H9 (cell line): ENCODE measurements around the gene FAM8A1. TPM values are rescaled to one million over a fixed set of nuclear protein-coding genes. Genes with fewer than 3 reads are reported as not detected.

Experiments used
- DNase-seq: peaks from one replicate; pipeline ENCODE4 v3.0.0-alpha.2; 2017
- H2AFZ ChIP-seq: one replicate; pipeline ENCODE4 v1.6.1; 2013; ENCODE audit warnings: mild to moderate bottlenecking, low read length, control low read depth, moderate library complexity
- H2AK5ac ChIP-seq: 2 replicates; pipeline ENCODE4 v1.6.1; 2013; ENCODE audit warnings: low read length, control low read depth, mixed read lengths; ENCODE audit not compliant: insufficient read length
- H2BK120ac ChIP-seq: one replicate; pipeline ENCODE4 v1.6.1; 2013; ENCODE audit warnings: low read depth, mild to moderate bottlenecking, low read length, control low read depth, inconsistent platforms; ENCODE audit not compliant: poor library complexity, severe bottlenecking
- H2BK12ac ChIP-seq: 2 replicates; pipeline ENCODE4 v1.6.1; 2013; ENCODE audit warnings: low read length, control low read depth, mixed read lengths, low read depth; ENCODE audit not compliant: insufficient read length
- H2BK15ac ChIP-seq: 2 replicates; pipeline ENCODE4 v1.6.1; 2013; ENCODE audit warnings: low read depth, low read length, control low read depth
- H2BK20ac ChIP-seq: one replicate; pipeline ENCODE4 v1.6.1; 2013; ENCODE audit warnings: low read depth, mild to moderate bottlenecking, low read length, control low read depth, inconsistent platforms; ENCODE audit not compliant: poor library complexity, severe bottlenecking
- H2BK5ac ChIP-seq: 2 replicates; pipeline ENCODE4 v1.6.1; 2013; ENCODE audit warnings: low read length, control low read depth, mixed read lengths; ENCODE audit not compliant: insufficient read length
- H3K14ac ChIP-seq: 2 replicates; pipeline ENCODE4 v1.6.1; 2013; ENCODE audit warnings: low read length, control low read depth; ENCODE audit not compliant: insufficient read depth
- H3K18ac ChIP-seq: 2 replicates; pipeline ENCODE4 v1.6.1; 2013; ENCODE audit warnings: low read depth, mild to moderate bottlenecking, mixed read lengths, low read length, control low read depth; ENCODE audit not compliant: insufficient read length
- H3K23ac ChIP-seq: 2 replicates; pipeline ENCODE4 v1.6.1; 2013; ENCODE audit warnings: low read length, control low read depth, mixed read lengths, low read depth; ENCODE audit not compliant: insufficient read length
- H3K23me2 ChIP-seq: 2 replicates; pipeline ENCODE4 v1.6.1; 2013; ENCODE audit warnings: low read depth, mild to moderate bottlenecking, mixed read lengths, low read length, control low read depth; ENCODE audit not compliant: insufficient read length, poor library complexity, severe bottlenecking
- H3K27ac ChIP-seq: 2 replicates; pipeline ENCODE4 v1.5.1; 2013; ENCODE audit warnings: low read length, control low read depth, mixed read lengths, low read depth; ENCODE audit not compliant: insufficient read length
- H3K27me3 ChIP-seq: 2 replicates; pipeline ENCODE4 v1.6.1; 2013; ENCODE audit warnings: low read length, control low read depth, inconsistent platforms; ENCODE audit not compliant: insufficient read depth
- H3K4ac ChIP-seq: 2 replicates; pipeline ENCODE4 v1.6.1; 2013; ENCODE audit warnings: low read depth, mild to moderate bottlenecking, control low read depth, inconsistent platforms, low read length, moderate library complexity
- H3K4me1 ChIP-seq: 2 replicates; pipeline ENCODE4 v1.6.1; 2013; ENCODE audit warnings: low read length, control low read depth, inconsistent platforms; ENCODE audit not compliant: insufficient read depth
- H3K4me2 ChIP-seq: 2 replicates; pipeline ENCODE4 v1.6.1; 2013; ENCODE audit warnings: low read length, control low read depth, mixed read lengths; ENCODE audit not compliant: insufficient read length, insufficient read depth
- H3K56ac ChIP-seq: 2 replicates; pipeline ENCODE4 v1.6.1; 2013; ENCODE audit warnings: low read depth, mild to moderate bottlenecking, mixed read lengths, low read length, control low read depth; ENCODE audit not compliant: insufficient read length
- H3K79me1 ChIP-seq: 2 replicates; pipeline ENCODE4 v1.6.1; 2013; ENCODE audit warnings: low read depth, mild to moderate bottlenecking, moderate library complexity, low read length, control low read depth, inconsistent platforms; ENCODE audit not compliant: insufficient read depth, poor library complexity, severe bottlenecking
- H3K79me2 ChIP-seq: 2 replicates; pipeline ENCODE4 v1.6.1; 2013; ENCODE audit warnings: low read length, control low read depth, inconsistent platforms; ENCODE audit not compliant: insufficient read depth
- H3K9ac ChIP-seq: 2 replicates; pipeline ENCODE4 v1.6.1; 2013; ENCODE audit warnings: low read length, control low read depth, mixed read lengths; ENCODE audit not compliant: insufficient read length; ENCODE audit errors: extremely low read depth
- H3K9me3 ChIP-seq: one replicate; pipeline ENCODE4 v1.6.1; 2013; ENCODE audit warnings: low read depth, low read length, inconsistent platforms; ENCODE audit not compliant: control insufficient read depth
- H3T11ph ChIP-seq: one replicate; pipeline ENCODE4 v1.6.1; 2013; ENCODE audit warnings: mild to moderate bottlenecking, low read length, control low read depth, inconsistent platforms
- H4K20me1 ChIP-seq: one replicate; pipeline ENCODE4 v1.6.1; 2013; ENCODE audit not compliant: control insufficient read depth, insufficient read length, insufficient read depth
- H4K5ac ChIP-seq: 2 replicates; pipeline ENCODE4 v1.6.1; 2013; ENCODE audit warnings: low read depth, mild to moderate bottlenecking, mixed read lengths, low read length, control low read depth; ENCODE audit not compliant: insufficient read length
- H4K8ac ChIP-seq: replicated peaks from 2 replicates; pipeline ENCODE4 v1.6.1; 2013; ENCODE audit warnings: low read length, control low read depth, mixed read lengths, low read depth; ENCODE audit not compliant: insufficient read length
- H4K91ac ChIP-seq: 2 replicates; pipeline ENCODE4 v1.6.1; 2013; ENCODE audit warnings: low read depth, mild to moderate bottlenecking, moderate library complexity, mixed read lengths, low read length, control low read depth; ENCODE audit not compliant: insufficient read length
- H3K27ac Mint-ChIP-seq, 3 experiments: 2 replicates in 2 of 3; 3 replicates in 1 of 3; pipeline ENCODE4 v1.8.0; 2020 to 2021; ENCODE audit warnings: mixed read lengths in 3 of 3, mild to moderate bottlenecking in 1 of 3, moderate library complexity in 1 of 3
- H3K27me3 Mint-ChIP-seq: 2 replicates; pipeline ENCODE4 v1.8.0; 2021; ENCODE audit warnings: low read depth, mild to moderate bottlenecking, moderate library complexity, mixed read lengths
- H3K36me3 Mint-ChIP-seq, 3 experiments: 2 replicates in 2 of 3; 3 replicates in 1 of 3; pipeline ENCODE4 v1.8.0; 2020 to 2021; ENCODE audit warnings: low read depth in 3 of 3, mixed read lengths in 3 of 3; ENCODE audit not compliant: insufficient read depth in 1 of 3
- H3K4me1 Mint-ChIP-seq, 2 experiments: 2 replicates each; pipeline ENCODE4 v1.8.0; 2020; ENCODE audit warnings: mixed read lengths in 2 of 2
- H3K4me3 Mint-ChIP-seq, 2 experiments: 2 replicates in 1 of 2; 3 replicates in 1 of 2; pipeline ENCODE4 v1.8.0; 2020 to 2021; ENCODE audit warnings: mild to moderate bottlenecking in 2 of 2, mixed read lengths in 2 of 2, moderate library complexity in 1 of 2
- H3K9me3 Mint-ChIP-seq, 2 experiments: 2 replicates in 1 of 2; 3 replicates in 1 of 2; pipeline ENCODE4 v1.8.0; 2020; ENCODE audit warnings: mild to moderate bottlenecking in 2 of 2, mixed read lengths in 2 of 2, moderate library complexity in 1 of 2
- WGBS: extraction: QIAGEN DNeasy Blood & Tissue Kit; methylation state at CpG from one replicate; pipeline ENCODE4 v1.1.7; 2013; ENCODE audit warnings: missing lambda C conversion rate, low lambda C conversion rate, mixed read lengths; ENCODE audit not compliant: insufficient read length; ENCODE audit errors: extremely low coverage; 5-methylcytosine and 5-hydroxymethylcytosine counted together
- total RNA-seq: library from RNA; stranded (reverse); gene quantifications from 2 replicates; pipeline ENCODE4 v1.2.1, GENCODE V29; 2021
- TF ChIP-seq, protein P1 (sequence below): fragments of 200-600 bp; sonication (generic); conservative IDR thresholded peaks from 3 replicates; pipeline ENCODE4 v1.8.0; 2021; ENCODE audit warnings: antibody characterized with exemption, mild to moderate bottlenecking

FAM8A1 gene
- total RNA-seq, 1 experiment from 2014 or later: 11.0 TPM

GRCh38 chr6:17648745-17649144, 48.6 kb downstream of the FAM8A1 start:
- no peaks in the 10 kb centered on the region for H3K4me1 Mint-ChIP-seq
- Histone ChIP-seq H3K79me1 (peaks cover 5% of the 10 kb centered on the region), H4K91ac (no peak overlapping the region), H2AK5ac (no peak overlapping the region), H3K14ac (no peak overlapping the region), H3K9me3 (no peaks in the 10 kb centered on the region), H3K27me3 (no peaks in the 10 kb centered on the region), H2BK15ac (no peak overlapping the region), H3K4me2 (no peak overlapping the region), H2BK120ac (no peak overlapping the region), H3K9ac (no peak overlapping the region), H3T11ph (no peak overlapping the region), H4K5ac (no peak overlapping the region), H2BK5ac (no peak overlapping the region), H3K23ac (no peak overlapping the region), H3K23me2 (no peaks in the 10 kb centered on the region), H2BK12ac (no peak overlapping the region), H3K18ac (no peak overlapping the region), H4K8ac (no peak overlapping the region), H3K27ac (no peak overlapping the region), H3K79me2 (no peaks in the 10 kb centered on the region; the same call in 1 of the 2 replicates), H3K4me1 (no peaks in the 10 kb centered on the region), H3K56ac (no peak overlapping the region), H4K20me1 (no peaks in the 10 kb centered on the region), H3K4ac (no peak overlapping the region), H2AFZ (no peak overlapping the region), H2BK20ac (no peak overlapping the region)
- no CpG with 5 or more reads among the region's 3 CpGs for WGBS
- no peak overlapping the region for H3K4me3 Mint-ChIP-seq
- no peak overlapping the region for H3K27ac Mint-ChIP-seq
- no peak for DNase-seq
- no peaks in the 10 kb centered on the region for H3K27me3 Mint-ChIP-seq
- H3K9me3 Mint-ChIP-seq: no peaks in the 10 kb centered on the region
- TF ChIP-seq, protein P1, sequence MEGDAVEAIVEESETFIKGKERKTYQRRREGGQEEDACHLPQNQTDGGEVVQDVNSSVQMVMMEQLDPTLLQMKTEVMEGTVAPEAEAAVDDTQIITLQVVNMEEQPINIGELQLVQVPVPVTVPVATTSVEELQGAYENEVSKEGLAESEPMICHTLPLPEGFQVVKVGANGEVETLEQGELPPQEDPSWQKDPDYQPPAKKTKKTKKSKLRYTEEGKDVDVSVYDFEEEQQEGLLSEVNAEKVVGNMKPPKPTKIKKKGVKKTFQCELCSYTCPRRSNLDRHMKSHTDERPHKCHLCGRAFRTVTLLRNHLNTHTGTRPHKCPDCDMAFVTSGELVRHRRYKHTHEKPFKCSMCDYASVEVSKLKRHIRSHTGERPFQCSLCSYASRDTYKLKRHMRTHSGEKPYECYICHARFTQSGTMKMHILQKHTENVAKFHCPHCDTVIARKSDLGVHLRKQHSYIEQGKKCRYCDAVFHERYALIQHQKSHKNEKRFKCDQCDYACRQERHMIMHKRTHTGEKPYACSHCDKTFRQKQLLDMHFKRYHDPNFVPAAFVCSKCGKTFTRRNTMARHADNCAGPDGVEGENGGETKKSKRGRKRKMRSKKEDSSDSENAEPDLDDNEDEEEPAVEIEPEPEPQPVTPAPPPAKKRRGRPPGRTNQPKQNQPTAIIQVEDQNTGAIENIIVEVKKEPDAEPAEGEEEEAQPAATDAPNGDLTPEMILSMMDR: no peak
- H3K36me3 Mint-ChIP-seq: peaks cover 26 to 82% (median 75%) of the 10 kb centered on the region in 3 experiments; a peak in 6 of 7 replicates
